GM19238 (cell line): Measurements from ENCODE around the gene DGKZ.
A peak's percentile ranks its signal among the peaks of the same experiment; 100 is the strongest.

ENCODE experiments used
- DNase-seq: peaks from one replicate; pipeline ENCODE4 v3.0.0; 2011; ENCODE audit warnings: low spot score; ENCODE audit not compliant: insufficient read length

DGKZ gene

DNA sequence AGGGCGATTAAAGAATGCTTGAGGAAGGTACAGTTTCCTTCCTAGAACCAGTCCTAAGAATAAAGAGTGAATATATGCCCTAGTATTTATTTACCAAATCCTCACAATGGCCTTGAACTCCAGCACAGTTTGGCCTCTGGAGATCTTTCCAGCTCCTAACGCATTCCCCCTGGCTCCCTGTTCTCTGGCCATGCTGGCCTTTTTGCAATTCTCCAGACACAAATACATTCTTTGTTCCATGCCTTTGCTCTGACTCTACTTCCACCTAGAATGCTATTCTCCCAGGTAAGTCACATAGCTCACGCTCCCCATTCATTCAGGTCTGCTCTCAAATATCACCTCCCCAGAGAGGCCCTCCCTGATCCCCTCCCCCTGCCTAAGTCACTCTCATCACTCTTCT, 3.7 kb upstream of the DGKZ start:
- DNase-seq: no peak

DNA sequence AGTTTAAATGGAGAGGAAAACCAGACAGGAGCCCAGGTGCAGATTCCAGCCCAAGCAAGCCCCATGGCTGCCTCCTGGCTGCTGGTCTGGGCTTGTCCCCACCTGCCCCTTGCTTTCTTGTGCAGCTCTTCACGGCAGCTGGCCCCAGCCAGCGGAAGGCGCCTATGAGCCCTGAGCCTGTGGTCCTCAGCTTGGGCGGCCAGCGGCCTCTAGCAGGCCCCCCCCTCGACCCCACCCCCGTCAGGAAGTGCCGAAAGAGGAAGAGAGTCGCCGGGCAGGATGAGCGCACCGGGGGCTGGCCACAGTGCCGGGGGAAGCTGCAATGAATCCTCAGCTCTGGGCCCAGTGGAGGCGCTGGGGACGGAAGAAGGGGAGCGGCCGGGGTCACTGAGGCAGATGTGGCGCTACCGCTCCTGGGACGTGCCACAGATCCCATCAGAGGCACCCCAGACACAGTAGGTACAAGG, 2.1 kb upstream of the DGKZ start:
- no peak for DNase-seq

DNA sequence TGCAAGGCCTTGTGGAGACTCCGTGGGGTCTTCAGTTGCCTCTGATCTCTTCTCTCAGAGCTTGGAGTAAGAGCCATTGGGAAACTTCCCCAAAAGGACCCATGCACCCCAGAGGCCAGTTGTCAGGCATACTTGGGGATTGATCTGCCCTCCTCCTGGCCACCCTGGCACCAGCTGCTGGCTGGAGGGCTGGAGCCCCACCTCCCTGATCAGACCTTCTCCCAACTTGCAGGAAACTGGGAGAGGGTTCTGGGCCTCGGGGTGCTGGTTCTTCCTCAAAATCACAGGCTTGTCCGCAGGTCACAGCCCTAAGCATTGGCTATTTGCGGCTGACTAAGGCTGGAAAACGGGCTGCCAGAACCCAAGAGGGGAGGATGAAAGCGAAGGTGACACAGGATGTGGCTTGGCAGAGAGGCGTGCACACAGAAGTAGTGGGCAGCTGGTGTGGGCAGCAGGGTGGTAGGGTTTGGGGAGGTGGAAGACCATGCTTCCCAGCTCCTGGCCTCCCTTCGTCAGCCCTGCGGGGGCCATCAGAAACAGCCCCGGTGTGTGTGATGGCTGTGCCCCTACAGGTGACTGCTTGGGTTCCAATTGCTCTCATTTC, 1.3 kb upstream of the DGKZ start:
- DNase-seq: no peak

DNA sequence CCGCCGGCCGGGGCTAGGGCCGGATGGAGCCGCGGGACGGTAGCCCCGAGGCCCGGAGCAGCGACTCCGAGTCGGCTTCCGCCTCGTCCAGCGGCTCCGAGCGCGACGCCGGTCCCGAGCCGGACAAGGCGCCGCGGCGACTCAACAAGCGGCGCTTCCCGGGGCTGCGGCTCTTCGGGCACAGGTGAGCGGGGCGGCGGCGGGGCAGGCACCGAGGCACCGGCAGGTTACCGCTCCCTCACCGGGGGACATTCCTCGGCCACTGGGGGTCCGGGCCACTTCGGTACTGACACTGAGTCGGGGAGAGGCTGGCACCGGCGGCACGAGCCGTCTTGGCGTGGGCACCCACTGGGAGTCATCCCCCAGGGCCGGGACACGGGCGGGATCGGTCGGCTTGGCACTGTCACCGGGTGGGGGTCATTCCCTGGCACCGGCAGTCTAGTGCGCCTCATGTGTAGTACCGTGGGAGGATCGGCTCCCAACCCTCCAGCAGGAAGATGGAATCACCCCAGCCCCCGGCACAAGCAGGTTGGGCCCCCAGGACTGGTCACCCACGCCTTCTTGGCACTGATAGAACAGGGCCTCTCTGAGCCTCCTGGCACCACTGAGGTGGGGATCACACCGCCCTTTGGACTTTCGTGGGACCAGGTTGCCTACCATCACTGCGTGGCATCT, 511 bp downstream of the DGKZ start:
- no peak for DNase-seq

DNA sequence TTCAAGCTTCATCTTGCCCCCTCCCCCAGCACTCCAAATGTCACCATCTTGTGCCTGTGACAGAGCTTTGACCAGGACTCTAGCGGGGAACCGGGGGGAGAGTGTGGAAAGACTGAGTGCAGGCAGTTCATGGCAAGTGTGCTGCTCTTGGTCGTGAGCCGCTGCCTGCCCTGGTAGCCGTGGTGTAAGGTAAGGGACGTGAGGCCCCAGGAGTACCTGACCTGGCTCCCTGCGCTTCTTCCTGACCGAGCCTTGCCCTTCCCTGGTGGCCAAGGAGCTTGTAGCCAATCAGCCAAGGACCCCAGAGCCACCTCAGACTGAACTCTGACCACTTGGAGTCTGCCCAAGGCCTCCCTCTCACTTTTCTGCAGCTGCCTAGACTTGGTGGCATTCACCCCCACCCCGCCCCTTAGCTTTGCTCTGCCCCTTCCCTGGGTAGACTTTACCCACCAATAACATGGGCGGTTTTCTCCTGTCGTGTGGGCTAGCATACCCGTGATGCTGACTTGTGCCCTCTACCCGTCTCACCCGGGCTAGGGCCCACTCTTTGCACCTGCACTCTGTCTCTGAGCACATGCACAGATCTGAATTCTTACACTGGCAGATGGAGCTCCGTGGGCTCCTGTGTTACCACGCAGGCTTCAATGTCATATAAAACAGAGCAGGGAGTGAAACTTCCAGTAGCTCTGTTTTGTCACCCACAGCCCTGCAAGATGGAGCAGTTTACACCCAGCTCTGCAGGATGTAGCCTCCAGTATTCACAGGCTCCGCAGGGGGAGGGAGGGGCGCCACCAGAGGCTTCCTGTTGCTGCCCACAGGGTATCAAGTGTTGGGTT, 1.5 kb downstream of the DGKZ start:
- DNase-seq: no peak

DNA sequence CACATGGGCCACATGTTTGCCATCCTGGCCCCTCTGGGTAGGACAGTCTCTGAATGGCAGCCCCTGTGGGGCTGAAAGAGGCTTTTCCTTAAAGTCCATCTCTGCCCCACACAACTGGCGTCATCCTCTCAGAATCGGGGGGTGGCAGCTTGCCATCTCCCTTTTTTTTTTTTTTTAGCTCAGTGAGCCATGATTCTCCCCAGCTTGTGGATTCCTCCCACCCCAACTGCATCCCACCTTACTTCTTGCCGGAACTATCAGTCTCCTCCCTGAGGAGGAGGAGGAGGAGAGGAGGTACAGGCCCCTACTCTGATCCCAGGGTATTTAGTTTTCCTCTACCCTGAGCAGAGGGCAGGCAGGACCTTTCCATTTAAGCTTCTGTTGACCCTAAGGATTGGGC, 3.4 kb downstream of the DGKZ start:
- DNase-seq: no peak

DNA sequence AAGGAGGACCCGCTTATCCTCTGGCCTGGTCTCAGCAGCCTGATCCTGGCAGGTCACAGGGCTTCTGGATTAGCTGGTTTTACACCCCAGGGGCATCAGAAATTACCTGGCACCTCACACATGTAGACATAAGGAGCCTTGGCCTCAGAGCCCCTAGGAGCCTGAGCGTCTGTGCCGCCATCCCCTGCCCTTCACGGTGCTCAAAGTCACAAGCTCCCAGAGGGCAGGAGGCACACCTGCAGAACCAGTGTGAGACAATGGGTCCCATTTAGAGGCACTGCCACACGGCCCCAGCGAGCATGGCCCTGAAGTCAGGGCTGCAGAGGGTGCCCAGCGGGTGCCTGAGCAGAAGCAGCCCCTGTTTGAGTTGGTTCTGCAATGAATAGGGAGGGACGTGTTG, 3.9 kb downstream of the DGKZ start:
- DNase-seq: no peak

DNA sequence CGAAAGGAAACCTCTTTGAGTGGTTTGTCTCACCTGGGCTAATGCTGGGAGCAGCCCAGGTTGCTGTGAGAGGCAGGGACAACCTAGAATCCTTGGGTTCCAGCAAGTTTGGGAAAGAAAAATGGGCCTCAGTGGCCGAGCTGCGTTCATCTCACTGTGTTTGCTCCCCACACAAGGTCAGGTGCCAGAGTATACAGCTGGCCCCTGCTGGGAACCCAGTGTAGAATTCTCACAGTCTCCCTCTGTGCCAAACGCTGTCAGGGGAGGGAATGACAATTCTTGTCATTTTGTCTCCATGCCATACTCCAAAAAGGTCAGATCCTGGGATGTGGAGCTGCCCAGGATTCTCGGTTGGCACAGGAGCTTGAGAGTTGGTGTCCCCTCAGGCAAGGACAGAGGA, 4.3 kb downstream of the DGKZ start:
- DNase-seq: no peak

DNA sequence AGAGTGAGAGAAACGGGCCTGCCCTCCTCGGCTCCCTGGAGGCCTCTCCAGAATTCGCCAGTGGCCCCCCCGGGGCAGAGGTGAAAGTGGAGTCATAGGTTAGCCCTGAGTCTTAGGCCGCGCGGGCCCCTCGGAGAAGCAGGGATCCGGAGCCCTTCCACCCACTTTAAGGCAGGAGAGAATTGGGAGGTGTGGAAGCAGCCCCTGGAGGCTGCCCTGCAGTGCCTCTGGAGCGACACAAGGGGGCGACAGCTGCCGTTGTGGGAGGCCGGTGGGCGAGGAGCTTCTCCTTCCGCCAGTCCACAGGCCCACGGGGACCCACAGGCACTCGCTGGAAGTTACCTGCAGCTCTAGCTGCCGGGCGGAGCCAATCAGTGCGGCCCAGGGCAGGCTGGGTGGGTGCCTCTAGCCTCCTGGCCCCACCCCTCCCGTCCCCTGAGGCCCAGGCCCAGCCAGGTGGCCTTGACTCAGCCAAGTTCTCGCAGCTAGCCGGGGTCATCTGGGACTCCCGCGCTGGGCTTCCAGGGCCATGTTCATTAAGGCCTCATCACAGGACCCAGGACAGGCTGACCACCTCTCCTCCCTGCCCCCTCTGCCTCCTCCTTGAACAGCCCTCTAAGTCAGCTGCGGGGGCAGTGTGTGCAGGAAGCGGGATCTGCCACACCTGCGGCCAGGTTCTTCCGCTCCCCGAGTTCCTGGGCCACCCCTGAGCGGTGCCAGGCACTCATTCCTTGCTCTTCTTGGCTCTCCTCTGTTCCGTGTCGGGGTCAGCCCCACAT, 5.0 kb downstream of the DGKZ start:
- DNase-seq: no peak

DNA sequence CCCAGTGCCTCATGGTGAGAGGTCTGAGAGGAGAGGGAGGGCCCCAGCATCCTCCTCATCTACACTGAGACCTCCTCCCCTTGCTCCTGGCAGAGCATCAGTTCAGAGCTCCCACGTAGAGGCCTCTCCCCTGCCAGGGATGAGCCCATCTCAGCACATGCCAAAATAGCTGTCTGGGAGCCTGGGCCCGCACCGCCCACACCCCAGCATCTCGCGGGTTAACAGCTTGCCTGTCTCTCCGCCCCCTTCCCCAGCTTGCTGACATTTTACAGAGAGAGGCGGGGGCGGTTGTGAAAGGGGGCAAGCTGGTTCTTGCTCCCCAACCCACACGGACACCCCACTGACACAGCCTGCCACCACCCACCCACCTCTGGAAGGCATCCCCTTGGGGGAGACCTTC, 6.4 kb downstream of the DGKZ start:
- no peak for DNase-seq

DNA sequence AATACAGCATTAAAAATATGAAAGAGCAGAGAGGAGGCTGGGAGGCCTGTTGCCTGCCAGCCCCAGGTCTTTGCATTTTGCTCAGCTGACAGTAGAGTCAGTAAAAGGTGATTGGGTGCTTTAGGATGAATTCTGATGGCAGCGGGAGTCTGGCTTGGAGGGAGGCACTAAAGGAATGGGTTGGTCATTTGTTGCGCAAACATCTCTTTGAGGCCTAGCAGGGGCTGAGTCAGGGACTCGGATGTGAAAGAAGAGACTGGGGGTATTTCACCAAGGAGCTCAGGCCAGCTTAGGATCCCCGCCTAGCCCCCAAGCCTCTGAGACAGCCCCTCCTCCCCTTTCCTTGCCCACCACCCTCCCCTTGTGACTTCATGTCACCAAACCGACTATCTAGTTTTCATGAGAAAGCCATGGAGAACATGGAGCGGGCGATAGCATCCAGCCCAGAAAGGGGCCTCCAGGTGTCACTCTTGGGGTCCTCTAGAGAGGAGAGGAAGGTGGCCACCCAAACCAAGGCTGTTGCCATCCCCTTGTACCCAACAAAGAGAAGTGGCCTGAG, 9.7 kb downstream of the DGKZ start:
- DNase-seq: no peak

DNA sequence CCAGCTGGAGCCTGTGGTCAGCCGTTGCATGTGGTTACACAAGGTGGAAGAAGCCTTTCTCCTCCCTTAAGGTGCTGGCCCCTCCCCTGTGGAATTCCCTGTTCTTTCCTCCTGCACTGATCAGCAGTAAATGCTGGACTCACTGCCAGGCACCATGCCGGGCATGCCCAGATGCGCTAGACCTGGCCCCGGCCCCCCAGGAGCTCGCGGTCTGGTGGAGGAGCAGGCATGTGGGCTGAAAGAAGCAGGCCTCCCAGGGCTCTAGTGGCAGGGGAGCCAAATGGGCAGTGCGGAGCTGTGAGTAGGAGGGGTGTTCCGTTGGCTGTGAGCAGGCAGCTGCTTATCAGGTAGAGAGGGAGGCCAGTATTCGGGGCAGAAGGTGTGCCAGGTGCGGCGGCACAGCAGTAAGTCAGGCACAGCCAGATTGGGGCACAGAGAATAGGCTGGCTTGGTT, 10.2 kb downstream of the DGKZ start:
- DNase-seq: no peak

DNA sequence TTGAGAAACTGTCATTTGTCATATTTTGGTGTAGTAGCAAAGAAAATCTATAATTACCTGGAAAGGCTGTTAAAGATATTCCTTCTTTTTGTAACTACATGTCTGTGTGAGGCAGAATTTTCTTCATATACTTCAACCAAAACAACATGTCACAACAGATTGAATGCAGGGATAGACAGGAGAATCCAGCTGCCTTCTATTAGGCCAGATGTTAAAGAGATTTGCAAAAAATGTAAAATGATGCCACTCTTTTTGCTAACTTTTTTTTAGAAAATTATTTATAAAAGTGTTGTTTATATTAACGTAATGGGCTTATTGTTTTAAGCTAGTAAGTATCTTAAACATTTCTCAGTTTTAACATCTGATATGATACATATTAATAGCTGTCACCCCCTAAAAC, 12.7 kb downstream of the DGKZ start:
- no peak for DNase-seq

DNA sequence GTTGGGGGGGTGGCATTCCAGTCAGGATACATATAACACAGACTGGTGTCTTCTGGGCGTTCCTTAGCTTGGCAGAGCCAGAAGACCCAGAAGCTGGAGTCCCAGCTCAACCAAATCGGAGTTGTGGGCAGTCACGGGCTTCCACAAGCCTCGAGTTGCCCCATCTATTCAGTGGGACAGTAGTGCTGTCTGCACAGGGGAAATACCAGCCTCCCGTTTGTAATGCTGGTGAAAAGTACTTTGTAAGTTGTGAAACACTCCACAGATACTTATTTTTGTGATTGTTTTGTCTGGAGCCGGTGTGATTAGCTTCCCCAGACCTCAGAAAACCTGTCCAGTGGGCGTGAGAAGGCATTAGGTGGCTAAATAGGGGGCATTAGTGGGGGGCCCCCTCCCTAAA, 13.6 kb downstream of the DGKZ start:
- DNase-seq: no peak

DNA sequence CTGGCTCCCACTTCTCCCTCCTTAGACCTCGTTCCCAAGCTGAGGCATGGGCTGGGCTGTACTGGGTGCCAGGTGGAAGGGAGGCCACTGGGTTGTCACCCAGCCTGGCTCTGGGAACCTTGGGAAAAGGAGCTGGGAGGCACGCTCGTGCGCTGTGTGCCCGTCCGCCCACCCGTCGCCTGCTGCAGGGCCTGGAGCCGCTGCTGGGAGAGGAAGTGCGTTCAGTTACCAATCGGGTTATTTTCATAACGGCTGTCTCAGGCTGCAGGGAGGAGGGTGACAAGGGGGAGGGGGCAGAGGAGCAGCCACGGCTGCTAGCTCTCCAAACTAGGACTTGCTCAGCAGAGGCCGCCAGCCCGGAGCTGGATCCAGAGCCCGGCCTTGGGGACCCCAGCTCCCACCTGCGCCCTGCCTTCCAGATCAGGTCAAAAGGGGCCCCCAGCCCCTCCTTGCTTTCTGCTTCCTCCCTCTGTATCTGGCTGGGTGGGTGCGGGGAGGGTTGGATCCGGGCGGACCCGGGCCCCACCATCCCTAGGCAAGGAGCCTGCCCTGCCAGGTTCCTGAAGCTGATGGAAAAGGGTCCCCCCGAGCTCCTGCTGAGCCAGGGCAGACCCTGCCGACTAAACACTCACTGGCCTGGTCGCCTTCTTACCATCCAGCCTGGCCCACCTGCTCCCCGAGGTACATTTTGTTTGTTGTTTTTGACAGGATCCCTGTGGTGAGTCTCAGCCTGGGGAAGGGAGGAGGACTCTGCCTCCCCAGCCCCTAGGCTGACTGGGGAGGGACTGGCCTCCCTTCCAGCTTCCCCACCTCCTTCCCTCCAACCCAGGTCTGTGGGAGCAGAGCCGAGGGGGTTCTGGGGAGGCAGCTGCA, 14.3 kb downstream of the DGKZ start:
- DNase-seq: peak; percentile 98

DNA sequence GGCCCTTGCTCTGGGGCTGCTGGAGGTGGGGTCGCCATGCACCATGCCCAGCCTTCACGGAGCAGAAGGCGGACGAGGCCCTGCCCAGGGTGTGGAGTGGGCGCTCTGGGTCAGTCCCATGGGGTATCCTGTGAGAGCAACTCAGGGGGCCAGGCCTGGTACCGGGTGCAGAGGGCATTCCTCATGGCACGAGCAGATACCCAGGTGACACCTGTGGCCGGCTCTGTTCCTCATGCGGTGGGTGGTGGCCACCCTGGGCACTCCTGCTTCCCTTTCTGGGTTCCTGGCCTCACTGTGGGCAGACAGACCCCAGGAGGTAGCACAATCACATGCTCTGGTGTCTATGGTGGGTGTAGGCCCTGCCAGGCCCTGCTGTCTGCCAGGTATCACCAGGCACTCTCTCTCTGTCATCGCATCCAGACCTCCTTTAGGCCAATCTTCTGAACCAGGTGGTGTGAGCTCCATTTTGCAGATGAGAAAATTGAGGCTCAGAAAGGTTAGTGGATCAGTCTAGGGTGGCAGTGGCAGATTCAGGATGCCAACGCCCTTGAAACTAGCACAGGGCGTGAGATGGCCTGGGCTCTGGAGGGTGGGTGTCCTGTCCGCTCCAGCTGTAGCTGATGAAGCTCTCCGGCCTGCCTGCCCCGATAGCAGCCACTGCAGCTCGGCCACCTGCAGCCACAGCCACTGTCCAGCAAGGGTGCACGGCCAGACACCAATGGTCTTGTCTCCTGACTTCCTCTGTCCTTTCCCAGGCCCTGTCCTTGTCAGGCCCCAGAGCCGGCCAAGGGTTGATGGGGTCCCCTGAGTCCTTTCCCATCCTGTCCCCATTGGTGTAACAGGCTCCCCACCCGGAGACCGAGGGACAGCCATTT, 15.1 kb downstream of the DGKZ start:
- no peak for DNase-seq

DNA sequence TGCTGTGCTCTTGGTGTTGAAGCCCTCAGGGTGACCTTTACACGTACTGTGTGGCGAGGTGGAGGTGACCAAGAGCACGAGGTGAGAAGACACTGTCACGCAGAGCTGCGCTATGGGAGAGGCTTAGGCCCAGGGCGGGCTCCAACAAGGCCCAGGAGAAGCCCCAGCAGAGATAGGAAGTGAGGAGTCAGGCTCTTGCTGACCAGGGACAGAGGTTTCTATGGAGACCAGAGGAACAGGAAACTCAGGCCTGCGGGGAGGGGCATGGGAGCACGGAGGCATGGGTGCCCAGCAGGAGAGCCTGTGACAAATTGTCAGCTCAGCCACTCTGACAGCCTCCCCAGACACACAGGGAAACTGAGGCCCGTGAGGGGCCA, 15.8 kb downstream of the DGKZ start:
- no peak for DNase-seq

DNA sequence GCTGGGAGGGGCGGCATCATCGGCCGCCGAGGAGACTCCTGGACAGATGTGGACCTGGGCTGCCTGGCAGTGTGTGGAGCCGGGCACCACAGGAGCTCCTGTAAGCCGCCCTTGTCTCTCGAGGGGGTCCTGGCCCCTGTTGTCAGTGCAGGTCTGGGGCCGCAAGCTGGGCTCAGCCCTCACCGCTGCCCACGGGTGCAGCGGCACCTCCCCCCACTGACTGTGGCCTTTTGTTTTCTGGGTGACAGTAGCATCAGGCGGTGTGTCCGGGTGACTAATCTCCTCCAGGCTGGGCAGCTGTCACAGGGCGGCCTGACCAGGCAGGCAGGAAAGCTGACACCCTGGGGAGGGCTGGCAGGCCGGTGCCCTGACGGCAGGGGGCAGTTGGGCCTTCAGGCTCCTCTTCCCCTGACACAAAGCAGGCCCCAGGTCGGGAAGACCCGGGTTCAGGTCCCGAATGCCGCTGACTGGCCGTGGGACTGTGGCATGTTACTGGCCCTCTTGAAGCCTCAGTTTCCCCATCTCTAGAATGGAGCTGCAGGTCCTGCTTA, 16.3 kb downstream of the DGKZ start:
- DNase-seq: no peak

DNA sequence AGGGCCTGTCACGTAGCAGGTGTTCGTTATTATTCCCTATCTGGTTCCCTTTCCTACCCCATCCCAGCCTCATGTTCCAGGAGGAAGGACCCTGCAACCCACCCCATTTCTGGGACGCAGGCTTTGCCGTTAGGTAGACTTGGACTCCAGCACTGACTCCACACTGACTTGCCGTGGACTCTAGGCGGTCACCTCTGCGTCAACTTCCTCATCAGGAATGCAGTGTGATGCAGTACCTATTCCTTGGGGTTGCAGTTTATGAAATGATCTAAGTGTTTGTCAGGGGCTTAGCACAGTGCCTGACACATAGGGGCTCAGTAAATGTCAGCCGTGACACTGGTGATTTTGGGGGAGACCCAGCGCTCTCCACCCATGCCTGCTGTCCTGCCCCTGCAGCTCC, 16.8 kb downstream of the DGKZ start:
- no peak for DNase-seq
